ENCODE results near the gene CNTNAP2.

The CNTNAP2 gene

DNA sequence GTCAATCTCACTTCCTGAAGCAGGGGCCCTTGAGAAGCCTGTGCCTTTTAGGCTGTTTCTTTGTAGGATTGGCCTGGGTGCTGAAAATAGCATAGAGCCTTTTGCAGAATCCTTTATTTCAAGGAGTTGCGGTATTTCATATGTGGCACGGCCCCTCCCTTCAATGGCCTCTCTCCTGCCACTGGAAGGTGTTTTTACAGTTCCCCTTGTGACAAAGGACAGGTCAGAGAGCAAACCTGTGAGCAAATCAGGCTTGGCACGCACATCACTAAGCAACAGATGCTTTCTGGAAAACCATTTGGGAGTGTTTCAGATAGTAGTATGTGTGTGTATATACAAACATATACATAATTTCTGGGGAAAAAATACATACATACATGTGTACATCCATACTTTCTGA lies 2085.4 kb downstream of the CNTNAP2 start:
- peak; percentile 7 for DNase-seq

- no peak for DNase-seq
Measured at GRCh38 chr7:148204639-148205304, 2088.2 kb downstream of the CNTNAP2 start.

- no peak for DNase-seq
Measured at GRCh38 chr7:148209643-148210190, 2093.1 kb downstream of the CNTNAP2 start.

GRCh38 chr7:148210804-148211325 lies 2094.3 kb downstream of the CNTNAP2 start:
- DNase-seq, result no peak

GRCh38 chr7:148211740-148212151 lies 2095.1 kb downstream of the CNTNAP2 start:
- no peak for DNase-seq

DNA sequence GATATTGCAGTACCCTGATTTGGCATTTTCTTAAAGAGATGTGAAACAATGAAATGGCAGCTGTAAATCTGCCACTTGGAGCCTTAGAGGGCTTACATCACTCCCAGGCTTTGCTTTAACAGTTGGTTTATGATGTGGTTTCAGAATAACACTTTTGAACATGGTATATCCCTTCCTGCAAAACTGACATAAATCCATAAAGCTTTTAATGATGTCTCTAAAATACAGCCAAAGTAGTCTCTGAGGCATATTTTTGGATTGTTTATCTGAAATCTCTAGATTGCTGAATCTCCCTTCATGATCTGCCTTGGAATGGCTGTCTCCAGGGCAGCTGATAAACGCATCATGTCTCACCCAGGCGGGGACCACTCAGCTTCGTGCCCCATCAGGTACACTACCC lies 2096.1 kb downstream of the CNTNAP2 start:
- no peak for DNase-seq

DNA sequence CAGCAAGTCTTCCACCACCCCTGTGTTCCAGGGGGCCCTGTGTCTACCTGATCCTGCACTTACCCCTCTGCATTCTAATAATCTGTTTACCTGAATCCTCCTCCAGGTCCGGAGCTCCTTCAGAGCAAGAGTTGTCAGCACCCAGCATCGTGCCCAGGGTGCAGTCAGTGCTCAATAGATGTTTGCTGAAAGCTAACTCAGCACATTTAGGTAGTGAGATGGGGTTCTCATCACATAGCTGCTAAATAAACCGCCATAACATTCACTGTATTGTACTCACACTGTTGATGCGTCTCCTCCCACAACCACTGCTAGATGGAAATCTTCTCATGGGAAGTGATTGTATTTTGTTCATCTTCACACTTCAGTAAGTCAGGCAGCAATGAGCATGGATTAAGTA lies 2097.5 kb downstream of the CNTNAP2 start:
- no peak for DNase-seq

- no peak for DNase-seq
Measured at GRCh38 chr7:148218603-148219002, 2102.0 kb downstream of the CNTNAP2 start.

GRCh38 chr7:148222721-148223120 lies 2106.1 kb downstream of the CNTNAP2 start:
- DNase-seq, result no peak

- DNase-seq, result no peak
Measured at GRCh38 chr7:148223160-148223559, 2106.6 kb downstream of the CNTNAP2 start.

GRCh38 chr7:148223738-148224137 lies 2107.1 kb downstream of the CNTNAP2 start:
- DNase-seq, result no peak

DNA sequence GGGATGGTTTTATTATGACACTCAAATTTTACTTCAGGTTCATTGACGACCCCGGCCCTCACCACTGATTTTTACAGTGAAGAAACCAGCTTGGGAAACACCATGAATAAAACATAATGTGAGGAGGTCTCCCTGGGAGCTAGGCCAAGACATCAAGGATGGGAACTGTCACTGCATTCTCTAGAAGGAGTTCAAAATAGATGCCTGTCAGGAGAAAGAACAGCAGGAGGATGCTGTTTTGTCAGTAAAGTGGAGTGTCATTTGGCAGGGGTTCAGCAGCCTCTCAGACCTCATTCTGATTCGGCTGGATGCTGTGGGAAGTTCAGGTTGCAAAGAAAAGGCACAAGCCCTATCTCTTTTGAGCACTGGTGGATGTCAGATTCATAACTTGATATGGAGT lies 2113.7 kb downstream of the CNTNAP2 start:
- no peak for DNase-seq

GRCh38 chr7:148230883-148231282 lies 2114.3 kb downstream of the CNTNAP2 start:
- DNase-seq, result no peak

- no peak for DNase-seq
Measured at GRCh38 chr7:148232784-148233183, 2116.2 kb downstream of the CNTNAP2 start.

- DNase-seq, result no peak
Measured at GRCh38 chr7:148234715-148235114, 2118.1 kb downstream of the CNTNAP2 start.

DNA sequence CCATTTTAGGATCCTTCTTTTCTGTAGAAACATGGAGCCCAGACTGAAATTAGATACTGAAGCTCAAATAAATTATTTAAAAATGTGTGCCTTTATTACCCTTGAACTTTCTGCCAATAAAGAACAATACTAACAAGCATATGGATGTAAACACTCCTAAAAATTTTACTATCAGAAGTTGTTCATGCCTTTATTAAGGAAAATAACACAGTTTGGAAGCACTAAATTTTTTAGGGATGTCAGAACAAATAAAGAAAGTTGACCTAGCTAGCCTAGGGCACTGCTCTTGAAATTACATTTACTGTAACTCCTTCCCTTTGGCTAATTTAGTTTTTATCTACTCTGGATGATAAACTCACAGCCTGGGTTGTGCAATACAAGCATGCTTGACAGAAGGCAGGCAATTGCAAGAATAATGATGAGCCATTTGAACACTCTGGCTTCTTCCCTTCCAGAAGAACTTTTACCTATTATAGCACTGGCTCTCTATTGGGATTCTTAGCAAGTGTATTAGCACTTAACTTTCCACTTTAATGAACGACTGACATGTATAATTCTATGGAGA lies 2122.2 kb downstream of the CNTNAP2 start:
- no peak for DNase-seq

DNA sequence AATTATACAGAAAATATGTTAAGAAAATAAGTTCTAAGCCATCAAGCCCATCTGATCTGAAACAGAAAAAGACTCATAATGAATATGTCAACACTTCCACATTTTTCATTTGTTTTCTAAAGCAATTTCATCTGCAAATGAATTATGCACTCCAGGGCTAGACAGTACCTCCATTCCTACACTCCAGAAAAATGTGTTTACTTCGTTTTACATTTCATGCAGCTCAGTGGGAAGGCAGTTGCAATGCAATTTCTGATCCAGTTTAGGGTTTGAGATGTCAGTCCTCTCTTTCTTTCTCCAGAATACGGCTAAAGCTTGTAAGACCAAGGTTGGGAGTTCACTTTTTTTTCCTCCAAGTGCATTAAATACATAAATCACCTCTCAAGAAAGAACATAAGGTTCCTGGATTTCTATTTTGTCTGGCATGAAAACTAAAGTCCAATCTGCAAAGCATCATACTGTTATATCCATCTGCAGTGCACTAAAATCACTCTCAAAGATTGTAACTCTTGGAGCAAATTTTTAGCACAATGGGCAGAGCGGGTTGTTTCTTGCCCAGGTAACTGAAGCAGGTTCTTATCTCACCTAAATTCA lies 2125.2 kb downstream of the CNTNAP2 start:
- DNase-seq, result no peak

- peak; percentile 79 for DNase-seq
Measured at GRCh38 chr7:148242294-148242821, 2125.8 kb downstream of the CNTNAP2 start.

DNA sequence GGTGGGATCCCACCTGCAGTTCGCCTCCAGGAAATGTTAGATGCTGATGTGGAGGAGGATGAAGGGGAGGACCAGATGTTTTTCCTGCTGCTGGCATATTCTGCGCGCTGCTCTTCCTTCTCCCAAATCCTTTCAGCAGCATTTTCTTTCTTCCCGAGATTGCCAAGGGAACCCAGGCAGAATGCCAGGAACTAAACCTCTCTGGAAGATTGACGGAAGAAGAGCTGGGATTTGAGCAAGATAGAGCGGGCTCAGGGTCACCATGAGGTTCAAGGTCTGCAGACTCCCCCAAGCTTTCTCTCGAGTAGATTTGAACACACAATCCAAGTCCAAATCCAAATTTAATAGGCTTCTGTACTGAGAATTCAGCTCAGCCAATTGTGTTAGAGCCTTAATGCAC lies 2128.8 kb downstream of the CNTNAP2 start:
- DNase-seq, result no peak

DNA sequence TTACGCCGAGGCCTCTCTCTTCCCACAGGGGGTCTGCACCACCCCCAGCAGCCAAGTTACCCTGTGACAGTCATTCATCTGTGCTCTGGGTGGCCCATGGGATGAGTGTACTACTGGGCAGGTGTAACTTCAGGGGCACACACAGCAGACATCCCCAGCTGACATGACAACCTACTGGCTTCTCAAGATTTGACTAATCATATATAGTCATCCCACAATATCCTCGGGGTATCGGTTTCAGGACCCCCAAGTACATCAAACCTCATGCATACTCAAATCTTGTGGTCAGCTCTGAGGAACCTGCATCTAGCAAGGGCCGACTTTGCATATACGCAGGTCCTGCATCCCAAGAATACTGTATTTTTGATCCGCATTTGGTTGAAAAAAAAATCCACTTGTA lies 2137.0 kb downstream of the CNTNAP2 start:
- DNase-seq, result no peak

- DNase-seq, result no peak
Measured at GRCh38 chr7:148255333-148255732, 2138.7 kb downstream of the CNTNAP2 start.

DNA sequence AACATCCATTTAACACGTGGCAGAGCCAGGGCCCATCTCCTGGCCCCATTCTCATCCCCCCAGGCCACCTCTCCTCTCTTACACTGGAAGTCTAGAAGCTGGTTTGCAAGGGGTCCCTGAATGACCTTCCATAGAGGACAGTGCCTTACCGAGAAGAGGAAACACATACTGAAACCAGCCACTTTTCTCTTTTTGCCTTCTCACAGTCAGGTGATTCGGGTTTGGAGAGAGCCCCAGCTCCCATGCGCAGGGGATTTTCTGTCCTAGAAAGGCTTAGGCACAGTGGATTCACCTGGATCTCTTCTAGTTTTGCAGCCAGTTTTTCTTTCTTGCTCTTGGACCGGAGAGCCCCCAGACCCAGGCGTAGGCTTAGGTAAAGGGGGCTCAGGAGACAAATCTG lies 2139.8 kb downstream of the CNTNAP2 start:
- no peak for DNase-seq

GRCh38 chr7:148260599-148260998 lies 2144.0 kb downstream of the CNTNAP2 start:
- no peak for DNase-seq

GRCh38 chr7:148261523-148261922 lies 2144.9 kb downstream of the CNTNAP2 start:
- no peak for DNase-seq
